Measurements from ENCODE around the gene NGEF.
A peak's percentile ranks its signal among the peaks of the same experiment; 100 is the strongest.

NGEF gene

DNA sequence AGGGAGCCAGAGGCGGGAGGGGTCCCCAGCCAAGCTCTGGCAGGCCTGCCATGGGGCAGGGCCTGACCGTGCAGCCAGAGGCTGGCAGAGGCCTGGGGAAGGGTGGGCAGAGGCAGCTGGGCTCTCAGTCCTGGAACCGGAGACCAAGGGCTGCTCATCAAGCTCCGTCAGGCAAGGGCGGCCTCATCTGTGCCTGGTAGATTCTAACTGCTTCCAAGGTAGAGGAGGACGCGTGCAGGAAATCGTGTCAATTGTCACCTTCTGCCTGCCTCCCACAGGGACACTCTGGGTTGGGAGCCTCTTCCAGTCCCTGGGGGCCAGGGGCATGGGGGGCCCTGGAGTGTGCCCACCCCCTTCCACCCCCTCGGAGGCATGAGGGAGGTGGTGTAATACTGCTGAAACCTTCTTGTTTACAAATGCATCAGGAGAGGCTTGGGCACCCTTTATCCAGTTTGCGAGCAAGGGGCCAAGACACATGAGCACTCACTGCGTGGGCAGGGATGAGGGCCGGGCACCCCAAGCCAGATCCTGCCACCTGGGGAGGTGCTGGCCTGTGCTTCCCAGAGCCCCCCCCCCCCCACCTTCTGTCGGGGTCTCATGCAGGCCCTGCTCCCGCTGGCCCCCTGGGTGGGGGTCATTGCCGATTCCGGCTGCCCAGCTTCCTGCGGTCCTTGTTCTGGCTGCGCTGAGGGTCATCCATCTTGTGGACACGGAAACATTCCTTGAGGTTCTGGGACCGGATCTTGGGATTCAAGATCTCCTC is 134.0 kb downstream of the NGEF start:
- no peak for DNase-seq

DNA sequence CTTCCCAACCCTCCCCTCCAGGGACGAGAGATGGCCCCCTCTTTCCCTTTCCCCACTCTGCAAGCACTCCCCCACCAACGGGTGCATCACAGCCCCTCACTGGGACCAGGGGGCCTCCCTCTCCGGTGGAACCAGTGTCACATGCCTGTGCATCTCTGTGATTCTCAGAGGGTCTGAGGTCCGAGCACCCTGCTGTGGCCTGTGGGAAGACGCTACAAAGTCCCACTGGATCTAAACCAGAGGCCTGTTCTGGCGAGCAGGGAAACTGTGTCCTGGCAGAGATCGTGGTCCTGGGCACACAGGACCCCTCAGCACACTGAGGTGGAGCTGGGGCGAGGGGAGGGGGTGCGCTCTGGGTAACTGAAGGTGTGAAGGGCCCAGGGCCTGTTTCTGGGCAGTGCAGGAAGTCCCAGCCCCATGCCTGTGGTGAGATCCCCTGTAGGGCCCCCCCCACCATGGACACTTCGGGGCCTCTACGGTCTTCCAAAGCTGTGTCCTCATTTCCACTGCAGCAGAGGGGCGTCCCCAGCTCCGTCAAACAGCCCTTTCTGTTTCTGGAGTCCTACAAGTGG is 135.0 kb downstream of the NGEF start:
- DNase-seq = no peak

DNA sequence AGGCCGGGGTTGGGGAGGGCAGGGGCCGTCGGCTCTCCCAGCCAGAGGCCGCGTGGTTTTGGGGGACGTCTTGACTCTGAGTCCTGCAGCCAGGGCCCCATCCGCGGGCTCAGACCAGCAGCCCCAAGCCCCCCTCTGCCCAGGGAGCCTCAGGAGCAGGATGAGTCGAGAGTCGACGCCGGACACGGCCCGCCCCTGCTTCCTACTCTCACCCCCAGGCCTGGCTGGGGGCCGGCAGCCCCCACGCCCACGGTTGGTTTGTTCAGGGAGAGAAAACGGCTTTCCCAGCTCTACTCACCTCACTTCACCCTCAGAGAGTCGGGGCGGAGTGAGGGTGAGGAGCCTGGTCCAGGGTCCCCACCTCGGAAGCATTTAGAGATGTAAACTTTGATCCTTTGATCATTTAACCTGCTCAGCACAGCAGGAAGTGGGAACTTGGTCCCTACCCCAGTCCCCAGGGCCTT is 136.0 kb downstream of the NGEF start:
- DNase-seq = no peak

DNA sequence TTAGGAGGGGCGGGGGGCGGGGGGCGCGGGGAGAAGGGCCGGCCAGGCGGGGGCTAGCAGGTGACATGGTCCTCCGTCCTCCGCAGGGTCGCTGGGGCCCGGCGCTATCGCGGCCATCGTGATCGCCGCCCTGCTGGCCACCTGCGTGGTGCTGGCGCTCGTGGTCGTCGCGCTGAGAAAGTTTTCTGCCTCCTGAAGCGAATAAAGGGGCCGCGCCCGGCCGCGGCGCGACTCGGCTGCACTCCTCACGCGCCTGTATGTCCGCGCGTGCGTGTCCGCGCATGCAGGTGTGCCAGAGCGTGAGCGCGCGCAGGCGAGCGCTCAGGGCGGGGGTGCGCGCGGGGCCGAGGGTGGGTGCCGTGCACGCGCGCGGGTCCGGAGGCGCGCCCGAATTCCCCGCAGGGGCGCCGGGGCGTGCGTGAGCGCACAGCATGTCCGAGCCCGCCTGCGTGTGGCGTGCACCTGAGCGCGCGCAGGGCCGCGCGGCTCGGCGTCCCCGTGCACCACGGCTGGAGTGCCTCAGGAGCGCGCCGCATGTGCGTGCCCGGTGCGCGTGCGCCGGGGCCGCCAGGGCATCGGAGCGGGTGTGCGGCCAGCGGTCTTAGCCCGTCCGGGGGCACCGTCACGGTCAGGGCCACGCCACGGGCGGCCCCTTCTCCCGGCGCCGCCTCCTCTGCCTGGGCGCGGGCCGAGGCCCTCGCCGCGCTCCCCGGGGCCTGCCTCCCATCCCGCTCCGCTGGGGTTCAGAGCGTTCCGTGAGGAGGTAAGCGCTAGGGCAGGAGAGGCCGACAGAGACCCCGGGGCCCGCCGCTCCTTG is 136.7 kb downstream of the NGEF start:
- DNase-seq = peak; percentile 45

DNA sequence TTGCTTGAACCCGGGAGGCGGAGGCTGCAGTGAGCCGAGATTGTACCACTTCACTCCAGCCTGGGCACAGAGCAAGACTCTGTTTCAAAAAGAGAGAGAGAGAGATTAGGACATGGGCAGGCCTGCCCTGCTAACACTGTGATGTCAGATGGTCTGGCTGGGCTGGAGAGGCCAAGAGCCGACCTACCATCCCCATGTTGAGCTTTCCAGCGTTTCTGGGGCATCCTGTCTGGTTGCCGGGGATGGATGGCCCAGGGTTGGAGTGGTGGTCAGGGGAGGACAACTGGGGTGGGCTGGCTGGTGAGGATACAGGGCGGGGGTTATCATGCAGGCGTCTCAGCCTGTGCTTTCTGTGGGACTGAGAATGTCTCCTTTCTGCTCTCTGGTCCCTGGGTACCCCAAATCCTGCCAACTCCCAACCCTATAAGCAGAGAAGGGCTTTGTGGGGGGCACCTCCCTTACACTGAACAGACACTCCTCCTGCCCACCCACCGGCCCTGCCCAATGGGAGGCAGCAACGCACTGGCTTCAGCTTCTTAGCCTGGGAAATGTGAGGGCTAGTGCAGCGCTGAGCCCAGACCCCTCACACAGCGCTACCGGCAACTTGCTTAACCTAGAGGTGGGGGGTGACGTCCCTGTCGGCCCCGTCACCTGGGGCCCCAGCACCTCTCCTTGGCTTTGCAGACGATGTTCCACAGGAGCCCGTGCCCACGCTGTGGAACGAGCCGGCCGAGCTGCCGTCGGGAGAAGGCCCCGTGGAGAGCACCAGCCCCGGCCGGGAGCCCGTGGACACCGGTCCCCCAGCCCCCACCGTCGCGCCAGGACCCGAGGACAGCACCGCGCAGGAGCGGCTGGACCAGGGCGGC is 137.6 kb downstream of the NGEF start:
- no peak for DNase-seq

DNA sequence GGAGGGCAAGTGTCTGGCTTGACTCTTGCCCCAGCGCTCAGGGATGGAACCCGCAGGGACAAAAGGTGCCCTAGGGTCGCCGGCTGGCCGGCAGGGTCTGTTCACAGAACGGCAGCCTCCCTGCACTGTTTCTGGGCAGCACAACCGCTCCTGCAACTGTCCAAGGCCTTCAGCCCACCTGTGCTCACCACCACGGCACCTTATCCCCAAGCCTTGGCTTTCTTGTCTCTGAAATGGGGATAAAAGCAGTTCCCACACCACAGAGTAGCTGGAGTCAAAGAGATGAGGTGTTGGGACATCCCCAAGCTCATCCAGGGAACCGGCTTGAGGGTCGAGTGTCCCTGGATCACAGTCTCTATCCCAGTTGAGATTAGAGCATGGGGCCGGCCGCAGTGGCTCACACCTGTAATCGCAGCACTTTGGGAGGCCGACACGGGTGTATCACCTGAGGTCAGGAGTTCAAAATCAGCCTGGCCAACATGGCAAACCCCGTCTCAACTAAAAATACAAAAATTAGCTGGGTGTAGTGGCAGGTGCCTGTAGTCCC is 138.3 kb downstream of the NGEF start:
- DNase-seq = no peak

DNA sequence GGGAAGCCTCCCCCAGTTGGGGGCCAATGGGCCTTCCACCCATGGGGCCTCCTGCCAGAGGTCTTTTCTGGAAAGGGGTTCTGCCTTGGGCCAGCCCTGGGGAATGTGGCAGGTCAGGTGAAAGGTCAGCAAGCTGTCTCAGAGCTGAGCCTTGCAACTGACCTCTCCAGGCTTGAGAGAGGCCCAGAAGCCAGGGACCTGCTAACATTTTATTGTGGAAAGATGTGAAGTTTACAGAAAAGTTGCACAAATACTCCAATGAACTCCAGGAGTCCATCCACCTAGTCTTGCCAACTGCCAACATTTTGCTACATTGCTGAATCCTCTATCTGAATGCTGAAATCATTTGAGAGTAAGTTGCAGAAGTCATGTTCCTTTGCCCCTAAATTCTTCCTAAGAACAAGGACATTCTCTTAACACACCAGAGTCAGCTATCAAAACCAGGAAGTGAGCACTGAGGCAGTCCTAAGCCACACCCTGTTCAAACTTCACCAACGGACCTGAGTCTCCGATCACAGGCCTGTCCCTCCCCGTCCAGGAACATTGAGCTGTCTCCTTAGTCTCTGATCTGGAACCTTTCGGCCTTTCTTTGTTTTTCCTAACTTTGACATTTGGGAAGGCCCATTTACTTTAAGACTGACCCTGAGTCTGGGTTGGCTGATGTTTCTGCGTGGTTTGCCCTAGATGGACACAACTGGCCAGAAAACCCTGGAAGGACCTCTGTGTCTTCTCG is 139.0 kb downstream of the NGEF start:
- no peak for DNase-seq

DNA sequence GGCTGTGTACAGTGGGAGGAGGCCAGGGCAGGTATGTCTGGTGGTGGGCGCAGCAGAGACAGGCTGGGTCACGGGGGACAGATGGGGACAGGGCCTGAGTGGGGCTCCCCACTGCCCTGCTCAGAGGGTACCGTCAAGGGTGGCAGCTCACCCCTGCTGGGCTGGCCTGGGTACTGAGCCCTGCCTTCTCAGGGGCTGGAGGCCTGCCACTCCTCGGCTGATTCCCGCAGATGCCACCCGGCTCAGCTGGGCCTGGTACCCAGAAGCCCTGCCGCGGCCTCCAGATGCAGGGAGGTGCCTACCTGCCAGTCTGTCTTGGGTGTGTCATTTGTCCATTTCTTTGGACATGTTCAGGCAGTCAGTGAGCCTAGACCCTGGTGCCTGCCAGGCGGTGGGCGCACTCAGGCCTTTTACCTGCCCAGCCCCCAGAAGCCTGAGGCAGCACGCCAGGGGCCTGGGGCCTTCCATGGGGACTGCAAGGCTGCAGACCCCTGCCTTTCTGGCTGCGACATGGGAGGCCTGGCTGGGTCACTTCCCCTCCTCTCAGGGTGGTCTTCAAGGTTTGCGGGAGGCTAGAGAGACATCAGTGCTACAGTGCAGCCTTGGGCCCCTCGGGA is 139.7 kb downstream of the NGEF start:
- DNase-seq = no peak

DNA sequence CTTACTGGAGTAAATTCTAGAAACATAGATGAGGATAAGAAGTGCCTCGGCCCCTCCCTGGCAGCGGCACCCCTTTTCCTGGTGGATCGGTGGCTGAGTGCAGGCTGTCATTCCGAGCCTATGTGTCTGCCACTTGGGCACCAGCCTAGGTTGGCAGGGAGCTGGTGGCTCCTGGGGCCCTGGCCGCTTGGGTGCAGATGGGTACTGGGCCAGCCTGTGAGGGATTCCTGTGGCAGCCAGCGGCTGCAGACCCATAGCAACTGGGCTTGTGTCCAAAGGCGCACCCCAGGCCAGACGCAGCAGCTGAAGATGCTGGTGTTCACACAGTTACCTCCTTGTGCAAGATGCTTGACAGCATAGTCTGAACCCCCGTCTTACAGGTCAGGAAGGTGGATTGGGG is 140.2 kb downstream of the NGEF start:
- no peak for DNase-seq

DNA sequence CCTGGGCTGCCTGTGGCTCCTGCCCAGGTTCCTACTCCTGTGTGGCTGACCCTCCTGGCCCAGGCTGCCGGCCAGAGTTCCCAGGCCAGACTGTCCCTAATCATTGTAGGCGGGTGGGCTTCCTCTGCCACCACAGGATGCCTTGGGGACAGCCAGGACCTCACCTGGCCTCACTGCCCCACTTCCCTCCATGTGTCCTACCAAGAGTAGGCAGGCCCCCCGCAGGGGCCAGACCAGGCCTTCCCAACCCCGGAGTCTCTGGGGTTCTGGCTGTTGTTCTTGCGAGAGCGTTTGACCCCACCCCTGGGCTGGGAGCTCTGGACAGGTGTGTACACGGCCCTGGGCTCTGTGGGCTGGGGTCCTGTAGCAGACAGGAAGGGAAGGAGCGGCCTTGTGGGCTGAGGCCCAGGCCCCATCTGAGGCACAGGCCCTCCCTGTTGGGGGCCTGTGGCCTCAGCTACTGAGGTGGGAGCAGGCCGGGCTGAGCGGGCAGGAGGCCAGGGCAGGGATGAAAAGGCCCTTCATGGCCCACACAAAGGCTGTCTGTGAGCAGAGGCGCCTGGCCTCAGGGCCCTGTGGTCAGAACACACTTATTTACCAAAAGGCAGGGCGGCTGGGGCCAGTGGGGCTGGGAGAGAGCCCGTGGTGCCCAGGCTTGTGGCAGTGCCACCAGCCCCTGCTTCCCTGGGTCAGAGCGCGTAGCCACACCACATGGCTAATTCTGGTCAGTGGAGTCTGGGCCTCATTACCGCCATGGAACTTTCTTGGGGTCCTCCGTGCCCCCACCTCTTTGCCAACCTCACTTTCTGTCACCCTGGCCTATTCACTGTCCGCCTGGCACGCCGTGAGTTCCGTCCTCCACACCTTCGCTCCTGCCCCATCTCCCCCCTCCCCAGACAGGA is 141.0 kb downstream of the NGEF start:
- DNase-seq = no peak

DNA sequence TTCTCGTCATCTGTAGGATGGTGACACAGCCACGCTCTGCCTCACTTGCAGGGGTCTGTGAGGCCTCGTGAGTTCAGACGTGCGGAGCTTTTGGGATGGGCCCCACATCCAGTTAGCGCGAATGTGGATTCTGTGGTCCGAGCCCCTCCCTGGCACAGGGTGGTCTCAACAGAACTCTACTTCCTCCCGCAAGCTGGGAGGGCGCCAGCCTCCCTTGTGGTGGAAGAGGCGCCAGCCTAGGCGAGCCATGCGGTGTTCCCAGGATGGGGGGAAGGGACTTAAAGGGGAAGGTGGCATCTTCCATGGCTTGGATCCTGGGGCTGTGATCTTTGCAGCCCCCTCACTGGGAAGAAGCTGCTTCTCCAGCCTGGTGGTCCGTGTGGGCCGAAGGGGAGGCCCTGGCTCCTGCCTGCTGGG is 141.6 kb downstream of the NGEF start:
- no peak for DNase-seq

DNA sequence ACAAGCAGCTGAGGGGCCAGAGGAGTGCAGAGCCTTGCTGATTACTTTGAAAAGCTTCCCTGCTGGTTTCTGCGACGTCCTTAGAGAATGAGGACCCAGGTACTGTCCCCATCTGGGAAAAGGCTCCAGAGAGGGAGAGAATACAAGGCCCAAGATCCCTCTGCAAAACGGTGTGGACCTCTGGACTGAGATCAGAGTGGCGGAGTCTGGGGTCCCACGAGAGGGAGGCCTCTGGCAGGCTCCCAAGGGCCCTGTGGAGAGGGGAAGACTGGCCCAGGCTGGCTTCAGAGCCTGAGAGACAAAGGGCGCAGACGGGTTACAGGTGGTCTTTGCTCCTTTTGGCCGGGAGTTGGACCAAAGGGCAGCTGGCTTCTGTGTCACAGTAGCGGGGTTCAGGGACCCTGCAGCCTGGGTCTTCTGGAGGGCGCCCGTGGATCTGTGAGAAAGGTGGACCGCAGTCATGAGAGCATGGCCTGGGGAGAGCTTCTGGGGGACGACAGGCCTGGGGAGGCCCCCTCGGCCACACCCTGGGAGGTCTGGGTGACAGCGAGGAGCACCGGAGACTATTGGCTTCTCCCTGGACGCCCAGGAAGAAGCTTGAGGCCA is 142.2 kb downstream of the NGEF start:
- no peak for DNase-seq

DNA sequence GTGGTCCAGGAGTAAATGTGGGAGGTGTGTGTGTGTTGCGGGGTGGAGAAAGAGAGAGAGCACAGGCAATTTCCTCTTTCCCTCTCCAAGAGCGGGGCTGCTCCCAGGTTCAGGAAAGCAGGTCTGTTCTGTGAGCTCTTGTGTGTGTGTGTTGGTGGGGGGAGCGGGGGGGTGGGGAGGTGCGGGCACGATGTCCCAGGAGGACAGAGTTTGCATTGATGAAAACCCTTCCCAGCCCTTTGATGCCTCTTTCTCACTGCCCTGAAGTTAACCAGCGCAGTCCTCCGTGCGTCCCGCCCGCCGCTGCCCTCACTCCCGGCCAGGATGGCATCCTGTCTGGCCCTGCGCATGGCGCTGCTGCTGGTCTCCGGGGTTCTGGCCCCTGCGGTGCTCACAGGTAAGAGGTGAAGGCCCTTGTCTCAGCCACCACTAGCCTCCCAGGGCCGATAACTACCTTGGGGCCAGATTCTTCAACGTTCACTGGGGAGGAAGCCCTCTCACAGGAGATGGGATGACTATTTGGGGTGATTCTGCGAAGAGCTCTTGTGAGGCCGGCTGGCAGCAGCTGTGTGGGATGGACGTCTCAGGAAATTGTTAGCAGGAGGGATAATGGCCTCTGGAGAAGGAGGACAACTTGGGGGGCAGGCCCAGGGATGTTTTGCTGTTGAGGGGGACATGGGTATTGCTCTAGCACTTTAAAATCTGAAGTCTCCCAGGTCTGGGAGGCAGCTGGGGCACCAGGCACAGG is 142.9 kb downstream of the NGEF start, which contains the start of gene SNORC:
SNORC (plus strand) TSS at position 247 of the 748 bp plus-strand sequence; CDS start at position 325, 78 bp downstream.
- DNase-seq = no peak

DNA sequence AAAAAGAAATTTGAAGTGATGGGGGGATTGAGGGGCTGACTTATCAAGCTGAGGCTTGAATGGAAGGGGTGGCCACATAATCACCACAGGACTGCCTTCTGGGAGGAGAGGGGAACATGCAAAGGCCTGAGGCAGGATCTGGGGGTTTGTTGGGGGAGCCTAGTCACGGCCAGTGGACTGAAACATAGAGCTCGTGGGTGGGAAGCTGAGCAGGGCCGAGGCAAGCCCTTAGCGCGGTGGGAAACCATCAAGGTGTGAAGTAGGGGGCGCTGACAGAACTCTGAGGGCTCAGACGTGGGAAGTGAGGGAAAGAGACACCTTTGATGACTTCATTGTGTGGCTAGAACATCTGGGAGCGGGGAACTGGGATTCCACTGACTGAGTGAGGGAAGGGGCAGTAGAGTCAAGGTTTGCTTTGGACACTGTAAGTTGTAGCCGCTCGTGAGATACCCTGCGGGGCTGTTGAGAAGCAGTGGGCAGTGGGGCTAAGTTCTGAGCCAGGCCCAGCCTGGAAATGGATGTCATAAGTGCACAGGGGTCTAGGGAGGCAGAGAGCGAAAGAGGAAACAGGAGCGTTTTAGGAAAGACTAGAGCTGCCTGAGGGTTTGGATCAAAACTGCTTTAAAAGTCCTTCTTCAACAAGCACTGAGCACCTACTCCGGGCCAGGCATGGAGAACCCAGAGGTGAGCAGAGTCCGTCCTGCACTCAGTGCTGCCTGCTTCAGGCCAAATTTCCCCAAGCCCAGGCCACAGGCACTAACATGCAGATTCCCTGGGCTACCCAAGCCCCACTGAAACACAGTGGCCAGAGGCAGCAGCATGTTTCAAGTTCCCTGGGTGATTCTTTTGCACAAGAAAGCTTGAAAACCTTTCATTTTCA is 143.7 kb downstream of the NGEF start:
- no peak for DNase-seq

DNA sequence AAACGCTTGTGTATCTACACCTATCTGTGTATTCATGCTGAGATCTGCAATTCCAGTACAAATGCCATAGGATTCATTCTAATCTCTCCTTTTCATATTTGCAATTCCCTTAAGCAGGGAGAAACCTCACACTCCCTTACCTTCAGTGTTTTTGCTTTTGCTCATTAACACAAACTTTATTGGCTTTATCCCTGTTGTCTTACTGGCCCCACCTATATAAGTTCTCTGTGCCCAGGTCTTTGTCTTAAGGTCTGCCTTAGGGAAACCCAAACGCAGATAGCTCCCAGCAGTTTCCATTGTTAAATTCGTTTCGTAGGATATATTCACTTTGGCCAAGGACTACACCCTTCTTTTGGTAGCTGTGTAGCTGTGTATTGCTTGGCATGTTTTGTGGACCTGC is 147.0 kb downstream of the NGEF start:
- no peak for DNase-seq

DNA sequence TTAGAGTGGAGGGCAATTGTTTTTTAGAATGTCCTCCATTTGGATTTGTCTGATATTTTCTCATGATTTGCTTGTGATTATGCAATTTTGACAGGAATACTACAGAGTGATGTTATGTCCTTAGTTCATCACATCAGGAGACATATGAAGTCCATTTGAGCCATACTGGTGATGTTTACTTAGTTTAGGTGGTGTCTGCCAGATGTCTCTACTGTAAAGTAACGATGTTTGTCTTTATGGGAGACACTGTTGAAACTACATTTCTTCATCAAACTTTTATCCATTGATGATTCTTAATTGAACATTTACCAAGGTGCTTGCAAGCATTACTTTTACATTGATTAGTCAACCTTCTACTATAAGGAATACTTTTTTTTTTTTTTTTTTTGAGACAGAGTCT is 147.9 kb downstream of the NGEF start:
- no peak for DNase-seq

DNA sequence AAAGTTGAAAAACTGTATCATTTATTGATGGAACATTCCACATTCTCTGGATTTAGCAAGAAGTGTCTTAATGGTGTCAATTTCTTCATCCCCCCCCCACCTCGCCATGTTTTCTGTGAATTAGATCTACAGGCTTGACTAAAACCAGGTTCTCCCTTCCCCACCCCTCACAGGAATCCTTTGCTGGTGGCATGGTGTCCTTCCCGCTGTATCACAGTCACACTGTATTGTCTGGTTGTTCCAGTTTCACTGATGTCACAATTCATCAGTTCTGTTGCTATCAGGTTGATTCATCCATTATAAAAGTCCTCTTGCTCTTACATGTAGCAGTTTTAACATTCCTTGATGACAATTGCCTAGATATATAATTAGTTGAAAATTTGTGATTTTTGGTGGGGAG is 149.1 kb downstream of the NGEF start:
- no peak for DNase-seq

DNA sequence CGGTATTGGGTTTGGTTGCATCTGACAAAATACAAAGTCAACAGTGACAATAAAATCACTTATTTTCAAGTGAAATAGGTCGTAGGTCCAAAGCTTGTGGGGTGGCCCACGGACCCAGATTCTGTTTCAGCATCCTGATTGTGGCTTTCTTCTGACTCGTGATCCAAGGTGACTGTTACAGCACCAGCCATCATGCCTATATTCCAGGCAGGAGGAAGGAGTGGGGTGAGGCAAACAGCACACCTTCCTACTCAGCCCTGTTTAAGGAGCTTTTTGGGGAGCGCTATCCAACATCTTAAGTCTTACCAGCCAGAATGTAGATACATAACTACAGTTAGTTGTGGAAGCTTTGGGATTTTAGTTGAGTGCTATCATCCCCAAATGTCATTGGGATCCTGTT is 151.7 kb downstream of the NGEF start:
- no peak for DNase-seq
